Cardiac muscle cell (in vitro differentiated cells and primary cell): ENCODE data around the gene FANCE. TPM values are rescaled to one million over a fixed set of nuclear protein-coding genes. Genes with fewer than 3 reads are reported as not detected.

ENCODE experiments used
- DNase-seq, 2 donors: peaks; one replicate each; pipeline versions ENCODE4 v3.0.0 to v3.0.0-alpha.2; 2010 to 2017; ENCODE audit warnings: low read depth in 1 of 2, low spot score in 1 of 2
- H3K27ac ChIP-seq: fragments of 200-600 bp; sonication (generic); 2 replicates; pipeline ENCODE4 v1.5.1; 2016
- H3K27me3 ChIP-seq: fragments of 200-600 bp; sonication (generic); 2 replicates; pipeline ENCODE4 v1.6.0; 2016; ENCODE audit warnings: control low read depth
- H3K36me3 ChIP-seq: fragments of 200-600 bp; sonication (generic); 2 replicates; pipeline ENCODE4 v1.5.1; 2016; ENCODE audit warnings: control low read depth
- H3K4me1 ChIP-seq: fragments of 200-600 bp; sonication (generic); 2 replicates; pipeline ENCODE4 v1.8.1; 2017; ENCODE audit warnings: low read depth, mild to moderate bottlenecking, mixed run types
- H3K4me3 ChIP-seq: fragments of 200-600 bp; sonication (generic); 2 replicates; pipeline ENCODE4 v1.5.1; 2016; ENCODE audit warnings: mild to moderate bottlenecking
- H3K9me3 ChIP-seq: fragments of 200-600 bp; sonication (generic); 2 replicates; pipeline ENCODE4 v1.5.1; 2017; ENCODE audit warnings: low read depth, mild to moderate bottlenecking, control low read depth
- polyA plus RNA-seq: library from polyadenylated mRNA; unstranded; fragments of >200 nt; fragmentation: Nextera tagmentation; extraction: Ambion mirVana; gene quantifications from 2 replicates; pipeline ENCODE4 v1.2.1, GENCODE V29; 2016
- total RNA-seq: library from RNA; depleted of rRNA; stranded (reverse); fragments of >200 nt; gene quantifications from 2 replicates; pipeline ENCODE4 v1.2.3, GENCODE V29; 2016
- TF ChIP-seq, protein P1 (sequence below): IDR thresholded peaks from 2 replicates; pipeline ENCODE4 v1.5.1; 2012; ENCODE audit warnings: low read depth, mild to moderate bottlenecking, low read length

FANCE gene
- total and polyA plus RNA-seq, 2 experiments from 2014 or later: 19.4 to 28.1 TPM

GRCh38 chr6:35505999-35506412 is 53.9 kb downstream of the FANCE start:
- Histone ChIP-seq H3K9me3 (no peaks in the 10 kb centered on the region), H3K4me3 (no peak overlapping the region), H3K36me3 (no peaks in the 10 kb centered on the region), H3K27me3 (no peaks in the 10 kb centered on the region), H3K4me1 (peaks cover 4% of the 10 kb centered on the region), H3K27ac (no peak overlapping the region)
- DNase-seq: no peak
- TF ChIP-seq, protein P1, sequence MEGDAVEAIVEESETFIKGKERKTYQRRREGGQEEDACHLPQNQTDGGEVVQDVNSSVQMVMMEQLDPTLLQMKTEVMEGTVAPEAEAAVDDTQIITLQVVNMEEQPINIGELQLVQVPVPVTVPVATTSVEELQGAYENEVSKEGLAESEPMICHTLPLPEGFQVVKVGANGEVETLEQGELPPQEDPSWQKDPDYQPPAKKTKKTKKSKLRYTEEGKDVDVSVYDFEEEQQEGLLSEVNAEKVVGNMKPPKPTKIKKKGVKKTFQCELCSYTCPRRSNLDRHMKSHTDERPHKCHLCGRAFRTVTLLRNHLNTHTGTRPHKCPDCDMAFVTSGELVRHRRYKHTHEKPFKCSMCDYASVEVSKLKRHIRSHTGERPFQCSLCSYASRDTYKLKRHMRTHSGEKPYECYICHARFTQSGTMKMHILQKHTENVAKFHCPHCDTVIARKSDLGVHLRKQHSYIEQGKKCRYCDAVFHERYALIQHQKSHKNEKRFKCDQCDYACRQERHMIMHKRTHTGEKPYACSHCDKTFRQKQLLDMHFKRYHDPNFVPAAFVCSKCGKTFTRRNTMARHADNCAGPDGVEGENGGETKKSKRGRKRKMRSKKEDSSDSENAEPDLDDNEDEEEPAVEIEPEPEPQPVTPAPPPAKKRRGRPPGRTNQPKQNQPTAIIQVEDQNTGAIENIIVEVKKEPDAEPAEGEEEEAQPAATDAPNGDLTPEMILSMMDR: no peak

- H3K36me3 ChIP-seq: no peaks in the 10 kb centered on the region
- H3K27me3 ChIP-seq: no peaks in the 10 kb centered on the region
- H3K4me1 ChIP-seq: peaks cover 9% of the 10 kb centered on the region
- H3K27ac ChIP-seq: no peak overlapping the region
- no peak for DNase-seq
- TF ChIP-seq, protein P1: no peak
- H3K9me3 ChIP-seq: no peaks in the 10 kb centered on the region
- H3K4me3 ChIP-seq: no peak overlapping the region
These were observed 54.4 kb downstream of the FANCE start for GRCh38 chr6:35506536-35506935.

GRCh38 chr6:35507221-35507620 is 55.1 kb downstream of the FANCE start:
- H3K9me3 ChIP-seq: no peaks in the 10 kb centered on the region
- H3K36me3 ChIP-seq: no peaks in the 10 kb centered on the region
- no peak for DNase-seq
- TF ChIP-seq, protein P1: no peak
- H3K4me3 ChIP-seq: no peak overlapping the region
- no peaks in the 10 kb centered on the region for H3K27me3 ChIP-seq
- peaks cover 9% of the 10 kb centered on the region for H3K4me1 ChIP-seq
- H3K27ac ChIP-seq: no peak overlapping the region

GRCh38 chr6:35508027-35508426 is 55.9 kb downstream of the FANCE start:
- H3K27me3 ChIP-seq: no peaks in the 10 kb centered on the region
- peaks cover 9% of the 10 kb centered on the region for H3K4me1 ChIP-seq
- no peak for DNase-seq
- no peak overlapping the region for H3K4me3 ChIP-seq
- H3K36me3 ChIP-seq: no peaks in the 10 kb centered on the region
- TF ChIP-seq, protein P1: no peak
- no peak overlapping the region for H3K27ac ChIP-seq
- no peaks in the 10 kb centered on the region for H3K9me3 ChIP-seq

DNA sequence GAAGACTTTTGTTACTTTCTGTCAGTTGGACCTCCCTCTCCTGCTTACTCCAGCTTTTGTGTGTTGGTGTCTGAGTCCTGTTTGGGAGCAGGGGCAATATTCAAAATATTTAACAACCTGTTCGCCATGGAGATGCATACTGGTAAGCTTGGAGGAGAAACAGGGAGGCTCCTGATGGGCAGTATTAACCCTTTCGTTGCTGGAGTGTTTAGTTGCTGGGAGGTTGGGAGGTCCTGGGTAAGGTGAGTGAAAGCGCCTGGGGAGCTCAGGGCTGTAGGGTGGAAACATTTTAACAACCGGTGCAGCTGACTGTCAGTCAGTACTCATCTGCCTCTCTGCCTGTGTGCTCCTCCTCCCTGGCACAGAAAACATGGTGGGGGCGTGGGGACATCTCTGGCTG is 56.4 kb downstream of the FANCE start:
- no peak for DNase-seq
- Histone ChIP-seq H3K27me3 (no peaks in the 10 kb centered on the region), H3K9me3 (no peaks in the 10 kb centered on the region), H3K27ac (no peak overlapping the region), H3K36me3 (no peaks in the 10 kb centered on the region), H3K4me1 (peaks cover 9% of the 10 kb centered on the region), H3K4me3 (no peak overlapping the region)
- TF ChIP-seq, protein P1: no peak
